Measurements from ENCODE around the gene PUS10.
"Not testable (repeated sequence)": the region's sequence is repeated elsewhere in the genome, so short reads cannot be mapped to it uniquely, and the experiment has no call there.

Gene PUS10

DNA sequence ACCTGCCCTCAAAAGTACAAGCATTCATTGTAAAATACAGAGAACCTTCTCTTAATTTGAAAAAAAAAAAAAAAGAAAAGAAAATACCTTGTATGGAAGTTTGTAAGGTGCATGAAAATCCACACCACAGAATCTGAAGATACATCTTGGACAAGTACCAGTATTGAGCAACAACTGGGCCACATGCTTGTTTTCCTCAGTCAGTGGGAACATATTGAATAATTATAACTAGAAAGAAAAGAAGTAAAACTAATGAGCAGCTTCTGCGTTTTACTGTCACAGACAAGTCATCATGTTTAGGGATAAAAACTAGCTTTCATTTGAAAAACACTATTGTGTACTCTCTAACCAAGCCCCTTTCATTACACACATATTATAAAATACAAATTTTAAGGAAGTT lies 6.4 kb downstream of the PUS10 start:
- DNase-seq (ENCODE audit: low read depth) = no peak

DNA sequence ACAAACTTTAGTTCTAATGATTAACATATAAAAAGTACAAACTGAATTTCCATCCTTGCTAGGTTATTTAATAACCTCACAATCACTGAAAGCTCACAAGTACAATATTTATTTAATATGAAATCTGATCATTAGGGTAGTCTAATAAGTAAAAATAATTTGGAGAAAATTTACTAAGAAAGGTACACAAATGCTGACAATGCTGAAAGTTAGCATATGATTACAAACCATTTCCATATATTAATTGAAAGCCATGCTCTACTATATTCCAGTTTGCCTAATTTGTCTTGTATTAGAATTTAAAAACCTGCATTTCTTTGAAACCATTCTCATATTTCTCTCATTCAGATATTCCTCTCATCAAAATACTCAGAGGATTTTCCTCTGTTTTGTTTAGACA lies 8.7 kb downstream of the PUS10 start:
- DNase-seq (ENCODE audit: low read depth) = no peak

- no peak for DNase-seq (ENCODE audit: low read depth)
Measured at GRCh38 chr2:61006486-61007105, 11.5 kb downstream of the PUS10 start.

- no peak for DNase-seq (ENCODE audit: low read depth)
Measured at GRCh38 chr2:61005736-61006135, 12.3 kb downstream of the PUS10 start.

DNA sequence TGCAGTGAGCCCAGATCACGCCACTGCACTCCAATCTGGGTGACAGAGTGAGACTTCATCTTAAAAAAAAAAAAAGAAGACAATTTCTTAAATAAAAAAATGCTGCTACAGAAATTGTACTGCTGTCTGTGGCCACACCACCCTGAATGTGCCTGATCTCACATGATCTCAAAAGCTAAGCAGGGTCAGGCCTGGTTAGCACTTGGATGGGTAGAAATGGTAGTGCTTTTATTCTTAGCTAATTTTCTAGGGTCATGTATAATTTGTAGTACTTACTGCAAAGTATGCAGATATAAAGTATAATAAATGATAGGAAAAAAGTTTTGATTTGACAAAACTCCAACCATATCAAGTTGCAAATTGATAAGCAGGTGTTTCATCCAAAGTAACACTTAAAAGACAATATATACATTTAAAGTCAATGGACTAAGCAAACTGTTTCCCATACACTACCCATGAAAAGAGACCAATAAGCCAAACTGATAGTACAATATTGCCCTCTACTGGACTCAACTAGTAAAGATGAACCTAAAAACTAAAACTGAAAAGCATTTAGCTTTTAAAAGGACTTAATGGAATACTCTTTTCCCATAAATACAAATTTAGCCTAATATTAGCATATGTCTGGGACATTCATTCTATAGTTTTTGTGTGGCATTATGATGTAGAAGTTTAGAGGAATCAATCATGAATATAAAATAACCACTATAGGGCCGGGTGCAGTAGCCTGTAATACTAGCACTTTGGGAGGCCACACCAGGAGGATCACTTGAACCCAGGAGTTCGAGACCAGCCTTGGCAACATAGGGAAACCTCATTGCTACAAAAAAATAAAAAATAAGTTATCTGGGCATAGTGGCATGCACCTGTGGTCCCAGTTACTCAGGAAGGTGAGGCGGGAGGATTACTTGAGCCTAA lies 19.2 kb downstream of the PUS10 start:
- no peak for DNase-seq (ENCODE audit: low read depth)

- no peak for DNase-seq (ENCODE audit: low read depth)
Measured at GRCh38 chr2:60994131-60994530, 23.9 kb downstream of the PUS10 start.

- DNase-seq (ENCODE audit: low read depth) = no peak
Measured at GRCh38 chr2:60992985-60993392, 25.1 kb downstream of the PUS10 start.

DNA sequence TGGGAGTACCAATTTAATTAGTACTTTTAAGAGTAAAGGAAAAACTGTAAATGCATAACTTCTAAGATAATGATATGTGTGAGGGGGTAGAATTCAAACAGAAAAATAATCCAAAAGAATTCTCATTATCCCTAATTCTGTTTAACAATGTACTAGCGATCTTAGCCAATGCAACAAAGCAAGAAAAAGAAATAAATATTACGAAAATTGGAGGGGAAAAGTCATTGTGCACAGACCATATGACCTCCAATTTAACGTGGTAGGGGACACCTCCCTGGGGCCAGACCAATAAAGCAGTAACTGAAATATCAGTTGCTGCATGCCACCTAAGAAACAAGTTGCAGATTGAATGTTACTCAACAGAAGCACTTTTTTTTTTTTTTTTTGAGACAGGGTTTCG lies 26.4 kb downstream of the PUS10 start:
- no peak for DNase-seq (ENCODE audit: low read depth)

DNA sequence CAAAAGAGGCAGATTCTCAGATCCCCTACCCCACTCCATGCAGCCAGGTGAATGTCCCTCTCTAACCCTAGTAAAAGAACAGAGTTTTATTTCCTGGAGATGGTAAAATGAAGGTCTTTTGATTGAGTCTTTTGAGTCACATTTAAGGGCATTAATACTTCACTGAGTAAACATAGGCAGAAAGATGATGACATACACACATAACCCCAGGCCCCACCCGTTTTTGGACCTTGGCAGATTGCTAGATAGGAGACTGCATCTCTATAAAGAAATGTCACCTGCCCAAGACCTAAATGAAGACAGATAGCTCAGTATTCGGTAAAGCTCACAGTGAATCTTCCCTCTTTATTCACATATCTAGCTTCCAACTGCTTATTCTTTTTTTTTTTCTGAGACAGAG lies 28.8 kb downstream of the PUS10 start:
- no peak for DNase-seq (ENCODE audit: low read depth)

DNA sequence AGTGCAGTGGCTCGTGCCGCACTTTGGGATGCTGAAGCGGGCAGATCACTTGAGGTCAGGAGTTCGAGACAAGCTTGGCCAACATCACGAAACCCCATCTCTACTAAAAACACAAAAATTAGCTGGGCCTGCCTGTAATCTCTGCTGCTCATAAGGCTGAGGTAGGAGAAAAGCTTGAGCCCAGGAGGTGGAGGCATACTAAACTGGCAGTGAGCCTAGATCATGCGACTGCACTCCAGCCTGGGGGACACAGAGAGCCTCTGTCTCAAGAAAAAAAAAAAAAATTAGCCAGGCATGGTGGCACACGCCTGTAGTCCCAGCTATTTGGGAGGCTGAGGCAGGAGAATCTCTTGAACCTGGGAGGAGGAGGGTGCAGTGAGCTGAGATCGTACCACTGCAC lies 30.4 kb downstream of the PUS10 start:
- not testable (repeated sequence) for DNase-seq (ENCODE audit: low read depth)

DNA sequence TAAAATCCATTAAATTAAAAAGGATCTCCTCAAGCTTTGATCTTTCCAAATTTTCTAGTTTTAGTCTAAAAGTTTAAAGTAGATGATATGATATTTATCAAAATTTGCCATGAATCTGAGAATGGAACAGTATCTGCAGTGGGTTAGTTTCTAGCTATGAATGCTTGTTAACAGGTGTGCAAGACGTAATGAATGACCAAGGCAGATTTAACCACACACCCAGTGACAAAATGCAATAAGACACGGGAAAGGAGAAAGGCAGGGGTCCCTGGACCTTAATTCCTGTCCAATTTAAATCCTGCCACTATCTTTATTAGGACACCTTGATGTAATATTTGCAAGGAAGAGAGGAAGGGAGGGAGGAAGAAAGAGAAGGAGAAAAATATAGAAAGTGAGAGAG lies 31.0 kb downstream of the PUS10 start:
- no peak for DNase-seq (ENCODE audit: low read depth)

DNA sequence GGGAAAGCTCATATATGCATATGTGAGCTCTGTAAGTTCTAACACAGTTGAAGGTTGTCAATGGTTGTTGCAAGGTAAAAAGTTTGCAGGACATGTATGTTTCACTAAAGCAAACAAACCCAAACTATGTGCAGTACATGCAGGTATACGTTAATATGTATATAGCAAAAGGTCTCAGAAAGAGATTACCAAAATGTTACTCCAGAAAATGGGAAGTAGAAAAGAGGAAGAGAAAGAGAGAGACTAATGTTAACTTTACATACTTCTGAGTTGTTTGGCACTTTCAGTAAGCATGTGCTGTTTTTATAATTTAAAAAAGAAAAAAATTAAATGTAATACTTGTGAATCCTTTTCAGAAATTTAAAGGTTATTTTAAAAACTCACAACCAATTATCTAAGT lies 33.3 kb downstream of the PUS10 start:
- no peak for DNase-seq (ENCODE audit: low read depth)

DNA sequence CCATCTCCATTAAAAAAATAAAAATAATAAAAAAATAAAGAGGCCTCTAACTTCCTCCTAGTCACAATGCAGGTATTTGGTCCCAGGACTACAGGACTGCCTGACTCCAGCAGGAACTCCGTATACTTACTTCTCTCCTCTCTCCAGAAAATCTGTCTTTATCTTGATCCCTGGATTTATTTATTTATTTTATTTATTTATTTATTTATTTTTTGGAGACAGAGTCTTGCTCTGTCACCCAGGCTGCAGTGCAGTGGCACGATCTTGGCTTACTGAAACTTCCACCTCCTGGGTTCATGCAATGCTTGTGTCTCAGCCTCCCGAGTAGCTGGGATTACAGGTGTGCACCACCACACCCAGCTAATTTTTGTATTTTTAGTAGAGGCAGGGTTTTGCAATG lies 36.0 kb downstream of the PUS10 start:
- DNase-seq (ENCODE audit: low read depth) = not testable (repeated sequence)

GRCh38 chr2:60980071-60980815 lies 37.8 kb downstream of the PUS10 start:
- DNase-seq (ENCODE audit: low read depth) = no peak

DNA sequence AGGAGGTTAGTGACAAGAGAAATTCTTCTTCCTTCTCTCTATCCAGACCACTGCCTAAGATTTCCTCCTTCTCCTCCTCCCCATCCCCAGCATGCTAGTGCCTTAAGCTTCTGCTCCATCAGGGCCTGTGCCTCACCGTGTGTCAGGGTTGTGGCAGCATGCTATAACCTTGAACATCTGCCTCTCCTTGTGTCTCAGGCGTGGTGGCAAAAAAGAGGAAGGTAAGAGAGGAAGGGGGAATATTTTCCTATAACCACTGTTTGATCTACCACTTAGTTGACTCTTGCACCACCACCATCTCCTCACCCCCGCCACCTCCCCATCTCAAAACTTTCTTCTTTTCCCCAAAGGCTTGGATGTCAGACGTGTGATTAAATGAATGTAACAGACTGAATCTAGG lies 38.8 kb downstream of the PUS10 start:
- DNase-seq (ENCODE audit: low read depth) = no peak

- DNase-seq (ENCODE audit: low read depth) = no peak
Measured at GRCh38 chr2:60977562-60977895, 40.5 kb downstream of the PUS10 start.

GRCh38 chr2:60976875-60977561 lies 41.0 kb downstream of the PUS10 start:
- no peak for DNase-seq (ENCODE audit: low read depth)

DNA sequence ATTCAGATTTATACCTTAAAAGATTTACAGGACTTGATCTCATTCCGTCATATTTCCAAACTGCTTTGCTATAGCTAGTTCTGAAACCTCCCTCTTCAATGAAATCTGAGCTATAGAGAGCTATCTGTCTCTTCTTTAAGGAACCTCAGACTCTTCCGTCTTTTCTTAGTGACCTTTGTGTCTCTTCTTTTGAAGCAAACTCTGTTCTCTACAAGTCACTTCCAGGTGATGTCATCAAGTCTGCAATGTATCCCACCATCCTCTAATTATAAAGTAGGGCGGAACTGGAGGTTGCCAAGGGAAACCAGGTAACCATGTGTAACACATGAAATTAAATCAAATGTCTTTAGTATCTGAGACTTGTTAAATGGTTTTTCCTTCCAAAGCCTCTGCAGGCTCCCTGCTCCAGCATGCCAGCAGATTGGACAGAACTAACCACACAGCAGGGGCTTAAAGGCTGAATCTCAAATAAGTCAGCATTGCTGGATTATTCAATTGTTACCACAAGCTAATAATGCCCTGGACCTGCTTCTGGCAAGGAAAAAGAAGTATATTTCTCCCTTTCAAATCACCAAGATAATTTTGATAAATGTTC lies 41.7 kb downstream of the PUS10 start:
- DNase-seq (ENCODE audit: low read depth) = no peak

DNA sequence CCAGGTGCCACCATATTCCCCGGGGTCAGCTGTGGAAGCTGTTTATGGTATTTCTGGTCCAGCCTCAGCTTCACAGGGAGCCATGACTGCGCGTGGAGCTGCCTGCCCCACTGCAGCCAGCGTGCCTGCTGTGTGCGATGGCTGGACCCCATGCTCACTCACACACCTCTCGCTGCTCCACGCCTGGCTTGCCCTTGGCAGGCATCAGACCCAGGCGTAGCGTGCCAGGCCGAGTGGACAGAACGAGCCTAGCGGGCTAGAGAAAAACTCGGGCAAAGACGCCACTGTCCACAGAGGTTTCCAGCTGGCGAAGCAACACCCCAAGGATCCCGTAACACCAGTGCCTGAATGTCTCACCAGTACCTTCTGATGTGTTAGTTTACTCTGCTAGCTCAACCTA lies 43.4 kb downstream of the PUS10 start:
- no peak for DNase-seq (ENCODE audit: low read depth)

- no peak for DNase-seq (ENCODE audit: low read depth)
Measured at GRCh38 chr2:60973705-60974104, 44.4 kb downstream of the PUS10 start.

GRCh38 chr2:60972889-60973656 lies 45.0 kb downstream of the PUS10 start:
- no peak for DNase-seq (ENCODE audit: low read depth)

Data from activated T-cell treated with anti-CD3 and anti-CD28 coated beads for 48 hours (primary cell).